ENCODE data around the gene PRR22. TPM values are rescaled to one million over a fixed set of nuclear protein-coding genes. Genes with fewer than 3 reads are reported as not detected.
"Not testable (repeated sequence)": the region's sequence is repeated elsewhere in the genome, so short reads cannot be mapped to it uniquely, and the experiment has no call there.

Gene PRR22
- polyA plus RNA-seq, 1 experiment = 0.16 TPM

- ChIA-PET POLR2A (interaction anchor here (1.0 kb wide), 1 partner anchor 45 kb away, joined by 3 read pairs; no protein-coding TSS in a partner anchor), CTCF (interaction anchor here (0.9 to 1.7 kb wide), 3 partner anchors 10 to 21 kb away, joined by 3 to 13 read pairs (median 7); partner anchors contain the start of gene NRTN)
- no peak for TF ChIP-seq CTCF (IDR thresholded peaks at IDR 0.05; ENCODE audit: low read depth, low read length)
Measured at GRCh38 chr19:5782945-5783919, 1.3 kb downstream of the PRR22 start.

GRCh38 chr19:5782322-5782721 lies 2.2 kb downstream of the PRR22 start:
- CTCF ChIA-PET = interaction anchor here (0.9 kb wide), 1 partner anchor 22 kb away, joined by 7 read pairs; the partner anchor contains the start of gene NRTN

More at GRCh38 chr19:5782945-5783919, 1.3 kb downstream of the PRR22 start:
- DNase-seq (ENCODE audit: low read depth, low spot score) = no peak
- H3K27me3 ChIP-seq (ENCODE audit: control insufficient read depth, insufficient read depth, low read length) = no peaks in the 10 kb centered on the region
- H3K9me3 ChIP-seq (ENCODE audit: control insufficient read depth, insufficient read depth, low read length) = no peaks in the 10 kb centered on the region; the same call in 1 of the 2 replicates
- no peak overlapping the region for H3K27ac ChIP-seq (ENCODE audit: low read depth, low read length)
- no peak overlapping the region for H3K4me3 ChIP-seq (ENCODE audit: low read depth, low read length)

GRCh38 chr19:5780916-5781315 lies 3.6 kb downstream of the PRR22 start:
- H3K4me3 ChIP-seq (ENCODE audit: low read depth, low read length); CTCF ChIA-PET; H3K27me3 ChIP-seq (ENCODE audit: control insufficient read depth, insufficient read depth, low read length); H3K9me3 ChIP-seq (ENCODE audit: control insufficient read depth, insufficient read depth, low read length); H3K27ac ChIP-seq (ENCODE audit: low read depth, low read length); DNase-seq (ENCODE audit: low read depth, low spot score): not testable (repeated sequence)
- POLR2A ChIA-PET = interaction anchor here (0.6 kb wide), 1 partner anchor 20 kb away, joined by 5 read pairs; no protein-coding TSS in a partner anchor

More at GRCh38 chr19:5782322-5782721, 2.2 kb downstream of the PRR22 start:
- POLR2A ChIA-PET = no interaction called here
- Histone ChIP-seq H3K9me3 (ENCODE audit: control insufficient read depth, insufficient read depth, low read length) (no peaks in the 10 kb centered on the region; the same call in 1 of the 2 replicates), H3K4me3 (ENCODE audit: low read depth, low read length) (no peak overlapping the region), H3K27ac (ENCODE audit: low read depth, low read length) (no peak overlapping the region), H3K27me3 (ENCODE audit: control insufficient read depth, insufficient read depth, low read length) (no peaks in the 10 kb centered on the region)
- TF ChIP-seq CTCF (IDR thresholded peaks at IDR 0.05; ENCODE audit: low read depth, low read length) = no peak
- DNase-seq (ENCODE audit: low read depth, low spot score) = no peak

GRCh38 chr19:5778402-5778801 lies 6.1 kb downstream of the PRR22 start:
- Histone ChIP-seq H3K27ac (ENCODE audit: low read depth, low read length) (no peak overlapping the region), H3K9me3 (ENCODE audit: control insufficient read depth, insufficient read depth, low read length) (no peaks in the 10 kb centered on the region; the same call in 1 of the 2 replicates), H3K27me3 (ENCODE audit: control insufficient read depth, insufficient read depth, low read length) (peaks cover 4% of the 10 kb centered on the region), H3K4me3 (ENCODE audit: low read depth, low read length) (no peak overlapping the region)
- CTCF ChIA-PET = interaction anchor here (1.9 kb wide), 1 partner anchor 26 kb away, joined by 5 read pairs; the partner anchor contains the start of gene NRTN
- POLR2A ChIA-PET = no interaction called here
- no peak for TF ChIP-seq CTCF (IDR thresholded peaks at IDR 0.05; ENCODE audit: low read depth, low read length)
- no peak for DNase-seq (ENCODE audit: low read depth, low spot score)

- ChIA-PET CTCF (interaction anchor here (0.6 to 2.2 kb wide), 2 partner anchors 27 to 28 kb away, joined by 4 to 10 read pairs; no protein-coding TSS in a partner anchor), POLR2A (no interaction called here)
- no peak for TF ChIP-seq CTCF (IDR thresholded peaks at IDR 0.05; ENCODE audit: low read depth, low read length)
- Histone ChIP-seq H3K4me3 (ENCODE audit: low read depth, low read length) (no peak overlapping the region), H3K9me3 (ENCODE audit: control insufficient read depth, insufficient read depth, low read length) (no peaks in the 10 kb centered on the region; the same call in 1 of the 2 replicates), H3K27me3 (ENCODE audit: control insufficient read depth, insufficient read depth, low read length) (peaks cover 4% of the 10 kb centered on the region), H3K27ac (ENCODE audit: low read depth, low read length) (no peak overlapping the region)
- no peak for DNase-seq (ENCODE audit: low read depth, low spot score)
Measured at GRCh38 chr19:5775668-5776309, 8.8 kb downstream of the PRR22 start.
